Measurements from ENCODE around the gene MAPT.
"Not testable (repeated sequence)": the region's sequence is repeated elsewhere in the genome, so short reads cannot be mapped to it uniquely, and the experiment has no call there.

MAPT gene

GRCh38 chr17:45931677-45932076 lies 37.3 kb downstream of the MAPT start:
- DNase-seq: no peak

DNA sequence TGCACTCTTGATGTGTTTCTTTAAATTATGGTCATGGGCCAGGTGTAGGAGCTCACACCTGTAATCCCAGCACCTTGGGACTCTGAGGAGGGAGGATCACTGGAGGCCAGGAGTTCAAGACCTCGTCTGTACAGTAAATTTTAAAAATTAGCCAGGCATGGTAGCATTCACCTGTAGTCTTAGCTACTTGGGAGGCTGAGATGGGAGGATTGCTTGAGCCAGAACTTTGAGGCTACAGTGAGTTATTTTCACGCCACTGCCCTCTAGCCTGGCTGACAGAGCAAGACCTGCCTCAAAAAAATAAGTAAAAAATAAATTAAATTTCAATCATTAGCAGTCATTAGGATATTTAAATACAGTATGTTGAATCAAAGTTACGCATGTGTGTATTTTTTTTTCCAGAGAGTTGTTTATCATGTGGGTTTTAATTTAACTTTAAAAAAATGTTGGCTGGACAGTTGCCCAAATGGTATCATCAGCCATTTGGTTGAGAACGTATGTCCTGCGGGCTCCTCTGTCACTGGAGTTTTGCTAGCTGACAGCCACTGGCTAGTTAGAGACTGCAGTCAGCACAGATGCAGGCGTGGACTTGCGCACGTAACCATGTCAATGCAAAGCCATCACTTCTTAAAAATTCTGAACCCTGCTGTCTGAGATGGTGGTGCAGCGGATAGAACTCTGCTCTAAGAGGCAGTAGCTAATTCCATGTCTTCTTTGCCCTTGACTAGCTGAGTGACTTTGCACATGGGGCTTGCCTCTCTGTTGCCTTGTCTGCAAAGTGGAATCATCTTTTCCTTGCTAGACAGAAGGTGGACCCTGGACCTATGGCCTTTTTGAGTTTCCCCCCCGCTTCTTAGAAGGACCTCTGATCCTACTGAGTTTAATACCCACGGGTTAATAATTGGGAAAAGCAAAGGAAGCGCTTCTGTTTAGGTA lies 40.0 kb downstream of the MAPT start:
- DNase-seq: no peak

- no peak for DNase-seq
Observed at GRCh38 chr17:45935197-45935709, 40.9 kb downstream of the MAPT start.

- no peak for DNase-seq
Observed at GRCh38 chr17:45935710-45936509, 41.6 kb downstream of the MAPT start.

DNA sequence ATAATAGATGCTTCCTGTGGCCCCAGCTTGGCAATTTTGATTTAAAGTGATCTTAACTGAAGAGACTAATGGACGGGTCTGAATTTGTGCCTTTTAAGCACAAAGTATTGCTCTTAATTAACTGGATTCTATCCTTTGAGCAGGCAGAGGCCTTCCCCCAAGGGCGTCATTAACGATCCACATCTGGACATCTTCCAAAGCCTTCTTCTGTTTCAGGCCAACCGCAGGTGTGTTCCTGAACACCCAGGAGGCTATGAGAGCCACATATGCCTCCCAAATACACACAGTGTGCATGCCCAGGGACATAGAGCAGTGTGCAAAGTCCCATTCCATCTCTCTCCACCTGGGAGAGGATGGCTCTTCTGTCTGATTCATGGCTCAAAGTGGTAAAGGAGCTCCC lies 42.3 kb downstream of the MAPT start:
- DNase-seq: no peak

DNA sequence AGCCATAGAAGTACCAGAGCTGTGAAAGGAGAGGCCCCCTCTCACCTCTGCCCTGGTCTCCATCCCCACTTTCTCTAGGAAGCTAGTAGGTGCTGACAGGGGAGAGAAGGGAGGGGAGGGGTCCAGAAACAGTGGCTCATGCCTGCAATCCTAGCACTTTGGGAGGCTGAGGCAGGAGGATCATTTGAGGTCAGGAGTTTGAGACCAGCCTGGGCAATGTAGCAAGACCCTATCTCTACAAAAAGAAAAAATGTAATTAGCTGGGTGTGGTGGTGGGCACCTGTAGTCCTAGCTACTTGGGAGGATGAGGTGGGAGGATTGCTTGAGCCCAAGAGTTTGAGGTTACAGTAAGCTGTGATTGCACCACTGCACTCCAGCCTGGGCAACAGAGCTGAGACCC lies 42.8 kb downstream of the MAPT start:
- not testable (repeated sequence) for DNase-seq

GRCh38 chr17:45939395-45939794 lies 45.0 kb downstream of the MAPT start:
- DNase-seq: no peak

DNA sequence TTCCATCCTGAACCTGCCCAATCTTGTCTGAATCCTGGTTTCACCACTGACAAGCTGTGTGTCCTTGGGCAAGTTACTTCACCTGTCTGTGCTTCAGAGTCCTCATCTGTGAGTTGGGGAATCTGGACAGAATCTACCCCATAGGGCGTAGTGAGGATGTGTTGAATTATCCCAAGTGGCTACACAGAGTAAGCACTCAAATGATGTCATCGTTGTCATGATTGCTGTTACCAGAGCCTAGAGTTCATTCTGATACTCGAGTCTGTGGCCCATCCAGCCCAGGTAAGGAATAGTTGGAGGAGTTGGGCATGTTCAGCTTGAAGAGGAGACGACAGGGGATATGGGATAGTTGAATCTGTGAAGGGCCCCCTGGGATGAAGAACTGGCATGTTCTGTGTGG lies 45.9 kb downstream of the MAPT start:
- no peak for DNase-seq

GRCh38 chr17:45940826-45941225 lies 46.5 kb downstream of the MAPT start:
- no peak for DNase-seq

- no peak for DNase-seq
Observed at GRCh38 chr17:45941395-45941794, 47.0 kb downstream of the MAPT start.

DNA sequence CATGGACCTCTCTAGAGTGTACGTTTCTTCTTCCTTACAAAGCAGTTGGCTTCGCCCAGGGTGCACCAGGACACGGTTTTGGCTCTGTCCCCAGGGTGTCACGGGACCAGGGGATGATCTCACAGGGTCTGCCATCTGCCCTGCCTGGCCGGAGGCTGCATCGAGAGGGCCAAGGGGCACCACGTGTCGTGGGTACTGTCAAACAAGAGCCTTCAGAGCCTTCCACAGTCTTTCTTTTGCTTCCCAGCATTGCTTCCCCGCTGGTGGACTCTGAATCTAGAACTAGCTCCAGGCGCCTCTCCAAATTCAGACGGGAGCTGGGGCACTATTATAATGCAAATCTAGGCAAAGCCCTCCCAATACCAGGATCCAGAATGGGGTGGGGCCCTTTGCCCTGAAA lies 47.9 kb downstream of the MAPT start:
- no peak for DNase-seq

- no peak for DNase-seq
Observed at GRCh38 chr17:45946841-45947256, 52.5 kb downstream of the MAPT start.

GRCh38 chr17:45948498-45948880 lies 54.1 kb downstream of the MAPT start:
- DNase-seq: no peak

GRCh38 chr17:45948881-45949624 lies 54.7 kb downstream of the MAPT start:
- peak; percentile 65 for DNase-seq

GRCh38 chr17:45949755-45950320 lies 55.5 kb downstream of the MAPT start:
- DNase-seq: no peak

DNA sequence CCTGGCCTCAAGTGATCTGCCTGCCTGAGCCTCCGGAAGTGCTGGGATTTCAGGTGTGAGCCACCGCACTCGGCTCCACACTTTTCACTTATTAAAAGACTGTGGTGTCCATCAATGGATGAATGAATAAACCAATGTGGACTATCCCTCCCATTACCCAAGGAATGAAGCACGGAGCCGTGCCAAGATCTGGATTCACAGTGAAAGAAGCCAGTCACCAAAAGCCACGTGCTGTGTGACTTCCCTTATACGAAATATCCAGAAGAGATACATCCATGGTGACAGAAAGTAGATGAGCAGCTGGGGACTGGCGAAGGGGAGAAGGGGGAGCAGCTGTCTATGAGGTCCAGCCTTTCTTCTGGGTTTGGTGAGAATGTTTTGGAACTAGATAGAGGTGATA lies 56.5 kb downstream of the MAPT start:
- DNase-seq: no peak

DNA sequence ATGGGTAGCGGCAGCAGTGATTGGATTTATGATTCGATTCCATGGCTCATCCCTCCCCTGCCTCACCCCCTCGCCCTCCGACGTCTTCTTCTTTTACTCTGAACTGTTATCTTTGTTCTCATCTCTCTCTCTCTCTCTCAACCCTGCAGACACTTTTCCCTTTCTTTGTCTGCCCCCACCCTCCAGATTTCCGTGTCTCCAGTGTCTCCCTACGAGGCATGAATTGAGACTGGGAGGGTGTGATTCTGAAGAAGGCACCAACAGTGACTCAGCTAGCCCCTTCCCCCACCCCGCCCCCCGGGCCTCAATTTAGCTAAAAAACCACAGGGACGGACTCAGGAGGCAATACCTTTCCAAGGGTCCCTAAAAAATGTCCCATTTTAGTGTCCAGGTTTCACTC lies 57.0 kb downstream of the MAPT start:
- DNase-seq: no peak

- no peak for DNase-seq
Observed at GRCh38 chr17:45951941-45952340, 57.6 kb downstream of the MAPT start.

DNA sequence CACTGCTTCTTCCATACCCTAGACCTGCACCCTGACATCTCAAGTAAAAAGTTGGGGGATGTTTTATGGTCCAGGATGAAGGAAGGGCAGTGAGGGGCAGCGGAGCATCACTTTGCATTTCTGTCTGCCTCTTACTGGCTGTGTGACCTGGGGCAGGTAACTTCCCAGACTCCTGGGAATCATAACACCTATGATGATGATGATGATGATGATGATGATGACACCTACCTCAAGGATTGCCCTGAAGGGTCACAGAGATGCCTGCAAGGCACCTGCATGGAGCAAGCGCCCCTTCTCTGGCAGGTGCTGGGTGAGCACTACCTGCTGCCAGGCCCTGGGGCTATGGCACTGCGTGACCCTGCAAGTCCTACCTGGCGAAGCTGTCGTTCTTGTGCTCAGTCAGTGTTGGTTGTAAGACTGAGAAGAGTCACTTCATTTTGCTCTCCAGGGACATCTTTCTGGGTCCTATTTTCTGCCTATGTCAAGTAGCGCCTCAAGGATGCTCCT lies 58.5 kb downstream of the MAPT start:
- no peak for DNase-seq

GRCh38 chr17:45953561-45953960 lies 59.2 kb downstream of the MAPT start:
- no peak for DNase-seq

- no peak for DNase-seq
Observed at GRCh38 chr17:45954914-45955313, 60.6 kb downstream of the MAPT start.

DNA sequence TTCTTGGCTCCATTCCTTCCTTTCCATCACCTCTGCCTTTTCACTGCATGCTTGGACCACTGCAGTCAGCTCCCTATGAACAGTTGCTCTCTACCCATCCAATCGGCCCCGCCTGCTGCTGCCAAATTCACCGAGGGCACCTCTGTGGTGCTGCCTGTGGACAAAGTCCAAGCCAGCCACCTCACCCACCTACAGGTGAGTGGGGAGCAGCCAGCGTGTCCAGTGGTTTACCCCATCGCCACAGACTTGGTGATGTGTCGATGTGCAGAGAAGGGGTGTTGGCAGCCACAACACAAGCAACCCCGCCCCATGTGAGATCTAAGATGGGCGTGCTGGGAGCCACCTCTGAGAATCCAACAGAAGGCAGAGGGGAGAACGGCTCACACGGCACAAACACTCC lies 61.0 kb downstream of the MAPT start:
- no peak for DNase-seq

DNA sequence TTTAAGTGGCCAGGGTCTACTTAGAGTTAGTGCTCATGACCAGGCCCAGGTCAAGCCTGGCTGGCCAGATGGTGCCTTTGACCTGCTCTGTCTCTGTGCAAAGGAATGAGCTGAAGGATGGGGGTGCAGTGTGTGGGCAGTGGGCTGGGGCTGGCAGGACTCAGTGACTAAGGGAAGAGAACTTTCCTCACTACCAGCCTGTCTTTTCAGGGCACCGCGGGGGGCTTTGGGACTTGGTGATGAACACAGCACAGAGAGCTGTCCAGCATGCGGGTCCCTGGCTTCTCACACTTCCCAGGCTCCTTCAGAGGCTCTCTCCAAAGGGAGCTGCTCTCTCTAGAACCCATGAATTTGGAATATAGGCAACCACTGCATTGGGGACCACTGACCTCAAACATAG lies 61.7 kb downstream of the MAPT start:
- DNase-seq: no peak

Data from stimulated activated CD4-positive, alpha-beta T cell treated with anti-CD3 and anti-CD28 coated beads, Interleukin-2, amount 100 ng/mL, for 48 hours (primary cell).